A673 (cell line): ENCODE measurements around the gene FHIP1B.

Experiments used
- CTCF ChIP-seq: fragments of 300-800, 200-600 bp; sonication (generic); conservative IDR thresholded peaks from 2 replicates; pipeline ENCODE4 v1.5.1; 2017; ENCODE audit warnings: low read depth, mild to moderate bottlenecking, antibody characterized with exemption, low read length, moderate library complexity, mixed read lengths
- EZH2 ChIP-seq: fragments of 200-600 bp; sonication (generic); IDR thresholded peaks from 2 replicates; pipeline ENCODE4 v1.6.1; 2017; ENCODE audit warnings: borderline replicate concordance, low read depth, mild to moderate bottlenecking, mixed read lengths, antibody characterized with exemption, low read length; ENCODE audit not compliant: poor library complexity, severe bottlenecking

GRCh38 chr11:6224421-6224820, 10.0 kb downstream of the FHIP1B start:
- no peak for TF ChIP-seq CTCF
- no peak for TF ChIP-seq EZH2
